Left hindlimb (tissue), 1 donor: ENCODE results near the gene HSD3B7.

Experiments
- DNase-seq: peaks from one replicate; pipeline ENCODE4 v3.0.0-alpha.2; 2018

Gene HSD3B7

GRCh38 chr16:30983898-30984610, 953 bp upstream of the HSD3B7 start:
- no peak for DNase-seq

GRCh38 chr16:30985401-30986128, 558 bp downstream of the HSD3B7 start:
- no peak for DNase-seq

- DNase-seq: no peak
These were observed 1.4 kb downstream of the HSD3B7 start for GRCh38 chr16:30986129-30986991.

GRCh38 chr16:30987581-30988190, 2.7 kb downstream of the HSD3B7 start:
- no peak for DNase-seq

GRCh38 chr16:30989469-30990047, 4.6 kb downstream of the HSD3B7 start:
- no peak for DNase-seq

GRCh38 chr16:30990105-30990504, 5.1 kb downstream of the HSD3B7 start:
- no peak for DNase-seq

- DNase-seq: no peak
These were observed 6.0 kb downstream of the HSD3B7 start for GRCh38 chr16:30991052-30991451.

GRCh38 chr16:30992276-30992780, 7.3 kb downstream of the HSD3B7 start:
- no peak for DNase-seq

GRCh38 chr16:30992931-30993816, 8.2 kb downstream of the HSD3B7 start:
- DNase-seq: no peak

- no peak for DNase-seq
These were observed 10.9 kb downstream of the HSD3B7 start for GRCh38 chr16:30995927-30996323.

GRCh38 chr16:30996324-30996984, 11.4 kb downstream of the HSD3B7 start:
- DNase-seq: no peak

GRCh38 chr16:30996985-30997724, 12.1 kb downstream of the HSD3B7 start:
- peak; percentile 70 for DNase-seq

- DNase-seq: no peak
These were observed 13.0 kb downstream of the HSD3B7 start for GRCh38 chr16:30997725-30998711.

GRCh38 chr16:30998852-30999761, 14.1 kb downstream of the HSD3B7 start:
- DNase-seq: no peak

GRCh38 chr16:31000671-31001382, 15.8 kb downstream of the HSD3B7 start:
- DNase-seq: no peak

- DNase-seq: no peak
These were observed 16.7 kb downstream of the HSD3B7 start for GRCh38 chr16:31001507-31002249.
